Stimulated activated CD8-positive, alpha-beta memory T cell treated with anti-CD3 and anti-CD28 coated beads, Interleukin-15, amount 100 ng/mL, for 4 hours (primary cell): Measurements from ENCODE around the gene FCRL4.
"Not testable (repeated sequence)": the region's sequence is repeated elsewhere in the genome, so short reads cannot be mapped to it uniquely, and the experiment has no call there.

ENCODE experiments used
- DNase-seq, 2 donors: peaks; one replicate each; pipeline ENCODE4 v3.0.0-alpha.2; 2020; ENCODE audit warnings: low read depth in 2 of 2

FCRL4 gene

GRCh38 chr1:157551694-157552693, 45.9 kb downstream of the FCRL4 start, which contains the start of gene FCRL5:
TSS of gene FCRL5 (minus strand) at chr1:157552515. CDS start at chr1:157552362, 153 bp downstream.
- no peak for DNase-seq

GRCh38 chr1:157548081-157548480, 49.8 kb downstream of the FCRL4 start:
- DNase-seq = not testable (repeated sequence)

- DNase-seq = no peak
These were observed 55.2 kb downstream of the FCRL4 start for GRCh38 chr1:157542676-157543075.

DNA sequence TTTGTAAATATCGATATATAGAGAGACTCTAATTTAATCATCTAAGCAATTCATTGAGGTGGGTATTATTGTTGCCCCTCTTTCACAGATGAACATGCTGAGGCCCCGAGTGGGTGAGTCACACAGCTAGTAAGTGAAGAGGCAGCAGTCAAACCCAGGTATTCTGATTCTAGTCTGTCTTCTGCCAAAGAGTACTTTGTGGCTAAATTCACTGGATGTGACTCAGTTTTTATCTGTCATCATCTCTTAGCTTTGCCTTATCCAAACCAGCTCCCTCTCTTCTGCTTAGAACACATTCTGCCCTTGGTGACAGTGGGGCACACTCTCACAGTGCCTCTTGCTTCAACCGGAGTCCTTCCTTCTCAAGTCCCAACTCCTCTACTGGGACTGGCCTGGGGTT, 57.0 kb downstream of the FCRL4 start:
- no peak for DNase-seq

DNA sequence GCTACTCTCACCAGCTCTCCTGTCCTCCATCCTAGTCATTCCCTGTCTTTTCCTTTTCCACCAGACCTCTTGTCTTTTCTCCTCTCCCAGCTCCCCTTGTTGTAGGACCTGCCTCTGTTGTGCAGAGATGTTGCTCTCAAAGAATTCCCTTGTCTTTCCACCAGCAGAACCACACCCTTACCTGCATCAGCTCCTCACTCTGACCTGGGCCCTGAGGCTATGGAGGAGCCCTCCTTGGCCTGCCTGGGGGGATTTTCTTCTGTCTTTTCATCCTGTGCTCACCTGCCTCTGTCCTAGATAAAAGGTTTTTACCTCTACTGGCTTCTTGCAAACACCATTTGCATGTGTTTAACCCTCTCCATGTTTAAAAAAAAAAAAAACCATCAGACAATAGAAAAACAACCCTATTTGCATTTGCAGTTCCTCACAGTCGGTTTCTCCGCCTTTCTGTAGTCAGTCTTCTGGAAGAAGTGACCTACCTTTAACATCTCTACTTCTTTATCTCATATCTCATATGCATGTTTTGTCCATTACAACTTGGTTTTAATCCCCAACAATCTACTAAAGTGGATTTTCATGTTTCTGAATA, 57.6 kb downstream of the FCRL4 start:
- no peak for DNase-seq

DNA sequence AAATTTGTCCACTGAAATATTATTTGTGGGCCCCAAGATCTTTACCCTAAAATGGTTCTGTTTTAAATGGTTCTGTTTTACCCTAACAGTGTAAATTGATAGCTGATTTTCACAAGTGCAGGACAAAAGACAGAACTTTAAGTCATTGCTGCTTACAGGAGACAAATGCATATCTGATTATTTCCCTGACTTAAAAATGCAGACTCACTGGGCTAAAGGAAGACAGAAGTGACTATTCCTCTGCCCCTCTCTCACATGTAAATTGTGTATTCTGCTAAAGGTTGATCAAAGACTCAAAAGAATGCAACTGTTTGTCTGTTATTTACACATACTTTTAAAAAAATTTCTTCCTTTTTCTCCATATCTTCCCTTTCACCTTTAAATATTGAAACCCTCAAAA, 58.3 kb downstream of the FCRL4 start:
- DNase-seq = no peak

GRCh38 chr1:157532569-157532968, 65.3 kb downstream of the FCRL4 start:
- DNase-seq = no peak

GRCh38 chr1:157523774-157524493, 74.0 kb downstream of the FCRL4 start:
- no peak for DNase-seq
